GM08714 (cell line): ENCODE data around the gene B3GALT6.

ENCODE experiments used
- H3K4me3 ChIP-seq: fragments of 200-500 bp; sonication (Bioruptor generic); 2 replicates; pipeline ENCODE4 v1.5.1; 2014; ENCODE audit warnings: mild to moderate bottlenecking, low read length, inconsistent platforms
- ZNF274 ChIP-seq: IDR thresholded peaks from 2 replicates; pipeline ENCODE4 v1.6.1; 2012; ENCODE audit warnings: mild to moderate bottlenecking, low read depth, low read length

The B3GALT6 gene

GRCh38 chr1:1274931-1275431 is 42.9 kb downstream of the B3GALT6 start:
- H3K4me3 ChIP-seq: no peak overlapping the region
- TF ChIP-seq ZNF274: no peak

- no peak for TF ChIP-seq ZNF274
- no peak overlapping the region for H3K4me3 ChIP-seq
These were observed 43.8 kb downstream of the B3GALT6 start for GRCh38 chr1:1275836-1276235.

GRCh38 chr1:1278620-1279019 is 46.6 kb downstream of the B3GALT6 start:
- TF ChIP-seq ZNF274: no peak
- no peak overlapping the region for H3K4me3 ChIP-seq

- TF ChIP-seq ZNF274: no peak
- no peak overlapping the region for H3K4me3 ChIP-seq
These were observed 47.0 kb downstream of the B3GALT6 start for GRCh38 chr1:1279028-1279427.

GRCh38 chr1:1280782-1281481 is 48.9 kb downstream of the B3GALT6 start:
- H3K4me3 ChIP-seq: no peak overlapping the region
- TF ChIP-seq ZNF274: no peak

- no peak overlapping the region for H3K4me3 ChIP-seq
- TF ChIP-seq ZNF274: no peak
These were observed 49.7 kb downstream of the B3GALT6 start for GRCh38 chr1:1281533-1282321.

- no peak overlapping the region for H3K4me3 ChIP-seq
- TF ChIP-seq ZNF274: no peak
These were observed 51.0 kb downstream of the B3GALT6 start for GRCh38 chr1:1282998-1283397.

GRCh38 chr1:1283821-1284220 is 51.8 kb downstream of the B3GALT6 start:
- H3K4me3 ChIP-seq: no peak overlapping the region

More at GRCh38 chr1:1283821-1284220, 51.8 kb downstream of the B3GALT6 start:
- no peak for TF ChIP-seq ZNF274
